ENCODE data around the gene TRMT61A.

DNA sequence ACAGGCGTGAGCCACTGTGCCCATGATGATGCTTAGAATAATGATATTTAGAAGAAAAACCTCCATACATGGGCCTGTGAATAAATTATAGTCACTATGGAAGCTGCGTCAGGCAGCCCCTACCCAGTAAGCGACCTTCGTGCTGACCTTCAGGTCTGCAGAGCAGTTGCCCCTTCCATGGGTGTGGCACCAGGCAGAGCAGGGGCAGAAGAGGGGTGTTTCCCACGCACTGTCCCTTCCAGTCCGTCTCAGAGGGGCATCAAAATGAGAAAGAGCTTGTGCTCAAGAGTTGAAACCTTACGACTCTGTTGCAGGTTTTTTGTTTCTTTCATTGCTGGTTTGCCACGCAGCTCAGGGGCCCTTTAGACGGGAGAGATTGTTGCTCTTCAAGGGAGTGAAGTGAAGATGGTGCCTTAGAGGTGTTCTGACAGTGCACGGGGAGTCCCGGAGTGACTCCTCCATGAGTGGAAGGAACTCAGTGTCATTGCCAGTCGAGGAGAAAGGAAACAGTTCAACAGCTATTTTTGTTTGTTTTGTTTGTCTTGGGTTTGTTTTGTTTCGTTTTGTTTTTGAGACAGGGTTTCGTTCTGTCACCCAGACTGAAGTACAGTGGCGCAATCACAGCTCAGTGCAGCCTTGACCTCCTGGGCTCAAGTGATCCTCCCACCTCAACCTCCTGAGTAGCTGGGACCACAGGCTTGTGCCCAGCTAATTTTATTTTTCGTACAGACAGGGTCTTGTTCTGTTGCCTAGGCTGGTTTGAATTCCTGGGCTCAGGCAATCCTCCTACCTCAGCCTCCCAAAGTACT lies 20.3 kb upstream of the TRMT61A start:
- TF ChIP-seq, protein P1, sequence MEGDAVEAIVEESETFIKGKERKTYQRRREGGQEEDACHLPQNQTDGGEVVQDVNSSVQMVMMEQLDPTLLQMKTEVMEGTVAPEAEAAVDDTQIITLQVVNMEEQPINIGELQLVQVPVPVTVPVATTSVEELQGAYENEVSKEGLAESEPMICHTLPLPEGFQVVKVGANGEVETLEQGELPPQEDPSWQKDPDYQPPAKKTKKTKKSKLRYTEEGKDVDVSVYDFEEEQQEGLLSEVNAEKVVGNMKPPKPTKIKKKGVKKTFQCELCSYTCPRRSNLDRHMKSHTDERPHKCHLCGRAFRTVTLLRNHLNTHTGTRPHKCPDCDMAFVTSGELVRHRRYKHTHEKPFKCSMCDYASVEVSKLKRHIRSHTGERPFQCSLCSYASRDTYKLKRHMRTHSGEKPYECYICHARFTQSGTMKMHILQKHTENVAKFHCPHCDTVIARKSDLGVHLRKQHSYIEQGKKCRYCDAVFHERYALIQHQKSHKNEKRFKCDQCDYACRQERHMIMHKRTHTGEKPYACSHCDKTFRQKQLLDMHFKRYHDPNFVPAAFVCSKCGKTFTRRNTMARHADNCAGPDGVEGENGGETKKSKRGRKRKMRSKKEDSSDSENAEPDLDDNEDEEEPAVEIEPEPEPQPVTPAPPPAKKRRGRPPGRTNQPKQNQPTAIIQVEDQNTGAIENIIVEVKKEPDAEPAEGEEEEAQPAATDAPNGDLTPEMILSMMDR (IDR thresholded peaks at IDR 0.05 in 2 of 3, conservative IDR thresholded peaks at IDR 0.05 in 1 of 3; ENCODE audit: borderline replicate concordance in 1 of 3, insufficient read depth in 1 of 3, low read depth in 2 of 3, low read length in 2 of 3): no peak
- TF ChIP-seq CEBPB (IDR thresholded peaks at IDR 0.05; ENCODE audit: low read depth) (no peak), RAD21 (IDR thresholded peaks at IDR 0.05; ENCODE audit: low read depth) (no peak), EZH2 (IDR thresholded peaks at IDR 0.05) (no peak), EZH2phosphoT487 (IDR thresholded peaks at IDR 0.05; ENCODE audit: borderline replicate concordance) (no peak), EGR1 (IDR thresholded peaks at IDR 0.05; ENCODE audit: low read depth) (no peak), ZBTB33 (IDR thresholded peaks at IDR 0.05; ENCODE audit: extremely low read depth, insufficient replicate concordance, low read length) (no peak), POLR2AphosphoS5 (IDR thresholded peaks at IDR 0.05; ENCODE audit: low read depth, low read length) (no peak), CBX3 (IDR thresholded peaks at IDR 0.05; ENCODE audit: low read depth) (no peak)
